HepG2 (cell line): ENCODE data around the gene CAGE1. TPM values are rescaled to one million over a fixed set of nuclear protein-coding genes. Genes with fewer than 3 reads are reported as not detected.

Experiments
- DRAP1 ChIP-seq: IDR thresholded peaks from 2 replicates; pipeline ENCODE4 v1.6.1; 2016; ENCODE audit warnings: missing genetic modification reagents, missing compliant biosample characterization
- FOSL2 ChIP-seq: sonication (generic); formaldehyde crosslinking; IDR thresholded peaks from 2 replicates; pipeline ENCODE4 v1.4.0; 2020; ENCODE audit warnings: missing genetic modification reagents
- FOXK1 ChIP-seq: sonication (generic); formaldehyde crosslinking; IDR thresholded peaks from 2 replicates; pipeline ENCODE4 v1.4.0; 2020; ENCODE audit warnings: low read depth, missing genetic modification reagents, borderline replicate concordance
- GMEB1 ChIP-seq: sonication (generic); formaldehyde crosslinking; IDR thresholded peaks from 2 replicates; pipeline ENCODE4 v1.5.1; 2020; ENCODE audit warnings: missing genetic modification reagents, mild to moderate bottlenecking, borderline replicate concordance
- HMGXB4 ChIP-seq, 2 experiments: sonication (generic) in 1 of 2; formaldehyde crosslinking in 1 of 2; IDR thresholded peaks; 2 replicates each; pipeline versions ENCODE4 v1.4.0 to v1.6.1; 2018 to 2020; ENCODE audit warnings: missing genetic modification reagents in 2 of 2, borderline replicate concordance in 1 of 2, low read depth in 1 of 2, mild to moderate bottlenecking in 1 of 2, missing biosample characterization in 1 of 2
- SMAD1 ChIP-seq: sonication (generic); formaldehyde crosslinking; IDR thresholded peaks from 2 replicates; pipeline ENCODE4 v1.4.0; 2020; ENCODE audit warnings: missing genetic modification reagents, low read depth, mild to moderate bottlenecking, borderline replicate concordance
- ZBTB4 ChIP-seq: sonication (generic); formaldehyde crosslinking; IDR thresholded peaks from 2 replicates; pipeline ENCODE4 v1.4.0; 2020; ENCODE audit warnings: missing genetic modification reagents, mild to moderate bottlenecking, borderline replicate concordance
- ZFP91 ChIP-seq: sonication (generic); formaldehyde crosslinking; IDR thresholded peaks from 2 replicates; pipeline ENCODE4 v1.9.0; 2022; ENCODE audit warnings: missing genetic modification reagents, mild to moderate bottlenecking, borderline replicate concordance
- ZNF225 ChIP-seq: sonication (generic); formaldehyde crosslinking; IDR thresholded peaks from 2 replicates; pipeline ENCODE4 v1.4.0; 2020; ENCODE audit warnings: mild to moderate bottlenecking, missing genetic modification reagents
- ZNF232 ChIP-seq: sonication (generic); formaldehyde crosslinking; IDR thresholded peaks from 2 replicates; pipeline ENCODE4 v1.4.0; 2020; ENCODE audit warnings: missing genetic modification reagents, borderline replicate concordance
- ZNF441 ChIP-seq: sonication (generic); formaldehyde crosslinking; IDR thresholded peaks from 2 replicates; pipeline ENCODE4 v1.7.0; 2021; ENCODE audit warnings: missing genetic modification reagents, borderline replicate concordance
- ZNF605 ChIP-seq: sonication (generic); formaldehyde crosslinking; IDR thresholded peaks from 2 replicates; pipeline ENCODE4 v1.8.0; 2022; ENCODE audit warnings: mild to moderate bottlenecking, missing genetic modification reagents
- ZNF644 ChIP-seq: IDR thresholded peaks from 2 replicates; pipeline ENCODE4 v1.6.1; 2016; ENCODE audit warnings: low read depth
- ZNF768 ChIP-seq: sonication (generic); formaldehyde crosslinking; IDR thresholded peaks from 2 replicates; pipeline ENCODE4 v1.4.0; 2020; ENCODE audit warnings: missing genetic modification reagents
- polyA plus RNA-seq, 8 experiments: library from polyadenylated mRNA; depleted of rRNA in 3 of 8; stranded (reverse) in 7 of 8; unstranded in 1 of 8; fragments of >200 nt; fragmentation: Illumina TruSeq in 4 of 8; extraction: Trizol in 4 of 8; gene quantifications; 2 replicates each; pipeline versions ENCODE4 v1.2.1 to v1.2.3, GENCODE V29; 2011 to 2016; ENCODE audit warnings: low read depth in 4 of 8, missing spikeins in 1 of 8, mixed read lengths in 1 of 8; ENCODE audit not compliant: insufficient read depth in 1 of 8
- total RNA-seq, 5 experiments: library from RNA; depleted of rRNA; stranded (reverse); fragments of >200 nt; fragmentation: Illumina TruSeq; extraction: Trizol; gene quantifications; 2 replicates each; pipeline ENCODE4 v1.2.3, GENCODE V29; 2016; ENCODE audit warnings: low read depth in 1 of 5

Gene CAGE1
- total and polyA plus RNA-seq, 2 of the 13 experiments (the other 11 are each of a cell fraction or from before 2014, with no cell fraction given), result 0.03 to 0.15 TPM

GRCh38 chr6:7339007-7339732 is 50.4 kb downstream of the CAGE1 start (continued):
- 0 out of 2 replicates have a peak, but pooled peaks have one; percentile 51 for TF ChIP-seq ZNF605 (CRISPR knock-in tag)
- peak; percentile 78 to 88; a peak in 3 of 4 replicates for TF ChIP-seq HMGXB4 (CRISPR knock-in tag; IDR thresholded peaks at IDR 0.05; ENCODE audit: borderline replicate concordance in 1 of 2, low read depth in 1 of 2)
- TF ChIP-seq ZNF768 (CRISPR knock-in tag), result peak; percentile 84
- 0 out of 2 replicates have a peak, but pooled peaks have one; percentile 47 for TF ChIP-seq SMAD1 (CRISPR knock-in tag)
- 0 out of 2 replicates have a peak, but pooled peaks have one; percentile 20 for TF ChIP-seq FOXK1 (CRISPR knock-in tag)
- peak; percentile 16; the same call in 1 of the 2 replicates for TF ChIP-seq DRAP1
- peak; percentile 51 for TF ChIP-seq FOSL2 (CRISPR knock-in tag)
- TF ChIP-seq ZNF644 (CRISPR knock-in tag), result peak; percentile 74; the same call in 1 of the 2 replicates
- TF ChIP-seq ZNF225, result 0 out of 2 replicates have a peak, but pooled peaks have one; percentile 56
- 0 out of 2 replicates have a peak, but pooled peaks have one; percentile 41 for TF ChIP-seq ZNF232
- peak; percentile 90; the same call in 1 of the 2 replicates for TF ChIP-seq ZBTB4 (CRISPR knock-in tag)
- TF ChIP-seq ZNF441 (CRISPR knock-in tag), result peak; percentile 63; the same call in 1 of the 2 replicates
- TF ChIP-seq ZFP91, result peak; percentile 49
- TF ChIP-seq GMEB1, result peak; percentile 39; the same call in 1 of the 2 replicates
